ENCODE results near the gene FRMPD4. TPM values are rescaled to one million over a fixed set of nuclear protein-coding genes. Genes with fewer than 3 reads are reported as not detected.

The FRMPD4 gene
- total RNA-seq, 1 experiment from 2014 or later = not detected

- no peak for DNase-seq
- no peaks in the 10 kb centered on the region for H4K20me1 ChIP-seq (ENCODE audit: insufficient read depth)
- H3K27ac ChIP-seq = no peak overlapping the region
- no peaks in the 10 kb centered on the region for H3F3A ChIP-seq (ENCODE audit: insufficient read depth, low read depth)
- no peaks in the 10 kb centered on the region for H3K9me3 ChIP-seq (ENCODE audit: insufficient read depth, low read depth)
- no TSS peak for BruUV-seq (replicated peaks)
- ChIA-PET POLR2A (ENCODE audit: unreplicated experiment) (no interaction called here), CTCF (no interaction called here)
- intact Hi-C loops (cut with micrococcal nuclease; ENCODE audit: unreplicated experiment) = no loop called here
- no peak overlapping the region for H3K4me2 ChIP-seq
- no peaks in the 10 kb centered on the region for H3K36me3 ChIP-seq (ENCODE audit: low read depth)
- H3K9me2 ChIP-seq (ENCODE audit: insufficient read depth) = no peaks in the 10 kb centered on the region
- H3K4me3 ChIP-seq = no peak overlapping the region
- H2AFZ ChIP-seq = no peak overlapping the region
- no peaks in the 10 kb centered on the region for H3K27me3 ChIP-seq (ENCODE audit: insufficient read depth, low read depth)
- no peaks in the 10 kb centered on the region for H3K79me2 ChIP-seq (ENCODE audit: low read depth)
- TF ChIP-seq CTCF (conservative IDR thresholded peaks at IDR 0.05) (no peak), EZH2 (IDR thresholded peaks at IDR 0.05; ENCODE audit: low read depth) (no peak)
- no peaks in the 10 kb centered on the region for H3K4me1 ChIP-seq (replicated peaks; ENCODE audit: insufficient read depth)
These were observed 36.1 kb downstream of the FRMPD4 start for GRCh38 chrX:12174358-12174757.

GRCh38 chrX:12197030-12197429 is 58.8 kb downstream of the FRMPD4 start:
- intact Hi-C loops (cut with micrococcal nuclease; ENCODE audit: unreplicated experiment) = no loop called here
- H2AFZ ChIP-seq = no peak overlapping the region
- no peak overlapping the region for H3K4me3 ChIP-seq
- H3K4me1 ChIP-seq (replicated peaks; ENCODE audit: insufficient read depth) = no peaks in the 10 kb centered on the region
- TF ChIP-seq EZH2 (IDR thresholded peaks at IDR 0.05; ENCODE audit: low read depth) (no peak), CTCF (conservative IDR thresholded peaks at IDR 0.05) (no peak)
- POLR2A ChIA-PET (ENCODE audit: unreplicated experiment) = no interaction called here
- H3K9me3 ChIP-seq (ENCODE audit: insufficient read depth, low read depth) = no peaks in the 10 kb centered on the region
- H3K27me3 ChIP-seq (ENCODE audit: insufficient read depth, low read depth) = no peaks in the 10 kb centered on the region
- DNase-seq = no peak
- H3F3A ChIP-seq (ENCODE audit: insufficient read depth, low read depth) = no peaks in the 10 kb centered on the region
- BruUV-seq (replicated peaks) = no TSS peak
- no peaks in the 10 kb centered on the region for H3K79me2 ChIP-seq (ENCODE audit: low read depth)
- no peaks in the 10 kb centered on the region for H3K9me2 ChIP-seq (ENCODE audit: insufficient read depth)
- CTCF ChIA-PET = no interaction called here
- no peaks in the 10 kb centered on the region for H4K20me1 ChIP-seq (ENCODE audit: insufficient read depth)
- no peaks in the 10 kb centered on the region for H3K36me3 ChIP-seq (ENCODE audit: low read depth)
- no peak overlapping the region for H3K4me2 ChIP-seq
- H3K27ac ChIP-seq = no peak overlapping the region

- POLR2A ChIA-PET (ENCODE audit: unreplicated experiment) = no interaction called here
- no peaks in the 10 kb centered on the region for H3K36me3 ChIP-seq (ENCODE audit: low read depth)
These were observed 68.1 kb downstream of the FRMPD4 start for GRCh38 chrX:12206413-12206812.

More at GRCh38 chrX:12206413-12206812, 68.1 kb downstream of the FRMPD4 start:
- H3K9me2 ChIP-seq (ENCODE audit: insufficient read depth) = no peaks in the 10 kb centered on the region
- no peaks in the 10 kb centered on the region for H3K9me3 ChIP-seq (ENCODE audit: insufficient read depth, low read depth)
- intact Hi-C loops (cut with micrococcal nuclease; ENCODE audit: unreplicated experiment) = no loop called here
- no TSS peak for BruUV-seq (replicated peaks)
- no peak overlapping the region for H2AFZ ChIP-seq
- H3K27ac ChIP-seq = no peak overlapping the region
- no peaks in the 10 kb centered on the region; the same call in 1 of the 2 replicates for H3K27me3 ChIP-seq (ENCODE audit: insufficient read depth, low read depth)
- CTCF ChIA-PET = no interaction called here
- no peak overlapping the region for H3K4me3 ChIP-seq
- no peaks in the 10 kb centered on the region for H3K4me1 ChIP-seq (replicated peaks; ENCODE audit: insufficient read depth)
- H3K79me2 ChIP-seq (ENCODE audit: low read depth) = no peaks in the 10 kb centered on the region
- no peaks in the 10 kb centered on the region for H3F3A ChIP-seq (ENCODE audit: insufficient read depth, low read depth)
- H3K4me2 ChIP-seq = no peak overlapping the region
- no peak for DNase-seq
- TF ChIP-seq CTCF (conservative IDR thresholded peaks at IDR 0.05) = no peak
- TF ChIP-seq EZH2 (IDR thresholded peaks at IDR 0.05; ENCODE audit: low read depth) = no peak
- no peaks in the 10 kb centered on the region for H4K20me1 ChIP-seq (ENCODE audit: insufficient read depth)

All from PC-9 (cell line).